ENCODE results near the gene SUCO. TPM values are rescaled to one million over a fixed set of nuclear protein-coding genes. Genes with fewer than 3 reads are reported as not detected.

Gene SUCO
- total RNA-seq, 2 donors from 2014 or later, result 25.4 to 30.6 TPM

DNA sequence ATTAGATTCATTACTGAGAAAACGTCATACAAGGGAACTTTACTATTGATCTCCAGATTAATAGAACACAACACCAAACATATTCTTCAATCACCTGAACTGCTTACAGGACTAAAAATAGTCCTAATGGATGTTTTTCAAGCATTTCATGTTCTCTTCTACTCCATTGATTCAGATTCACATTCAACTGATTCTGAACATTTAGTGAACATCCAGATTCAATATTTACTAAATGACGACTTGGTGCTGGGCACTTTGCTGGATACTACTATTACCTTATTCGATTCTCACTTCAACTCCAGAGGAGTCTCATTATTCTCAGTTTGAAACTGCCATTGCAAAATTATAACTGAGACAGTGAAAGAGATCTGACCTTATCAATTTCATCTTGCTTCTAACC is 18.8 kb upstream of the SUCO start:
- intact Hi-C loops (cut with DNase I), result no loop called here
- ATAC-seq, result no peak
- no peak for DNase-seq

DNA sequence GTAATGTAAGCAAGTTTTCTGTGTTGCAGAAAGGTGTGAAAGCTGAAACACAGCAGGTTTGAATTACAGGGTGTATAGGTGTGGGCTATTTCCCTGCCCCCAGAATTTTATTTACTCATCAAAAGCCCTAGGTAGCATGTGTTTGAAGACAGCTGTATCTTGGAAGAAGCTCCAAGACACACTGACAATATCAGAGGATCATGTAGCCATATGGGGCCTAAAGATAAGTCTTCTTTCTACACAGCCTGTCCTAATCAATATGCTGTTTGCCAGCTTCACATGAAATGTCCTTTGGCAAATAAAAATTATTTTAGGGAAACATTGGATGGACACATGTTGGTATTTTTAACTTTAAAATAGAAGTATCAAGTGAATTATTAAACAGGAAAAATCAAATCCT is 17.5 kb upstream of the SUCO start:
- intact Hi-C loops (cut with DNase I), result no loop called here
- no peak for ATAC-seq
- DNase-seq, result no peak

DNA sequence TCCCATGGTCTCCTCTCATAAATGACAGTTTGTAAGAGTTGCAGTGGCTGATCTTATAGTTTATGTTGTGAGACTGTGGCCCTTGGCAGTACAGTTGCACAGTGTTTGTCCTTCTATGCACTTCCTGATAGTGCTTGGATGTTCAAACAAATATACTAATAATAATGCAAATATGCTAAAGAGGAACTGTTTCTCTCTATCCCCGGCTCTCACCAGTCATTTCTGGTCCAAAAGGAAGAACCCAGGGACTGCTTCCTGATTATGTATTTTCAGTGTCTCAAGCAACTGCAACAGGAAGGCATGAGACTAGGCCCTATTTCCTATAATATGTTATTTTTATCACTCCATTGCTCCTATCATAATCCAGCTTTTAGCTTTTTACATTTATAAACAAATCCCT is 17.0 kb upstream of the SUCO start:
- no peak for ATAC-seq
- intact Hi-C loops (cut with DNase I), result no loop called here
- DNase-seq, result no peak

DNA sequence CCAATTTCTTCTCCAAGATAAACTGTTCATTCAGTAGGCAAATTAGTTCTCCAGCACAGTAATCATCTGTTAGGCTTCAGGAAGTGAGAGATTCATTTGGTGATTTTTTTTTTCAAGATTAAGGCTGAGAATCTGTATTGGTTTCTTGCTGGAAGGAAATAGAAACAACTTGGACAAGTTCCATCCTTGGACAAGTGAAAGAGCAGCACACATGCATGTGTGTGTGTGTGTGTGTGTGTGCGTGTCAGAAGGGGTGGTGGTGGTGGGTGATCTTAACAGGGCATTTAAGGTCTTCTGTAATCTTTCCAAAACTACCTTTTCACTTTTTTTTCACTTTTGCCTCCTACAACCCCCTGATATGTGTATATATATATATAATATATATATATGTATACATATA is 15.9 kb upstream of the SUCO start:
- ATAC-seq (no peak), DNase-seq (no peak)
- intact Hi-C loops (cut with DNase I), result no loop called here

DNA sequence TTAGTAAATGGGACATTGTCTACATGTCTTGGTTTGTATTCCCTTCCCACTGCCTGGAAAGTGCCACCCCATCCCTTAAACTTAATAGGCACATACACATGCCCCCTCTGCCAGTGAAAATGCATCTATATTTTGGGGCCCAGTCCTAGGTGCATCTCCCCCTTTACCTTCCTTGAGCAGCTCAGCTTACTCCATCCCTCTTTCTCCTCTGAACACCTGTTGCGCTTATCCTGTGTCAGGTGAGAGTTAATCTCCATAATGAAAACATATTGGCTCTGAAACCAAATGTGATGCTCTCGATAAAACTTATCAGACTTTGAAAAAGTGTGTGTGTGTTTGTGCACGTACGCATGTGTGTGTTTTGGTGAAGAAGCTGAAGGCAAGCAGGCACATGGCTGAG is 15.4 kb upstream of the SUCO start:
- DNase-seq, result no peak
- intact Hi-C loops (cut with DNase I), result no loop called here
- no peak for ATAC-seq

DNA sequence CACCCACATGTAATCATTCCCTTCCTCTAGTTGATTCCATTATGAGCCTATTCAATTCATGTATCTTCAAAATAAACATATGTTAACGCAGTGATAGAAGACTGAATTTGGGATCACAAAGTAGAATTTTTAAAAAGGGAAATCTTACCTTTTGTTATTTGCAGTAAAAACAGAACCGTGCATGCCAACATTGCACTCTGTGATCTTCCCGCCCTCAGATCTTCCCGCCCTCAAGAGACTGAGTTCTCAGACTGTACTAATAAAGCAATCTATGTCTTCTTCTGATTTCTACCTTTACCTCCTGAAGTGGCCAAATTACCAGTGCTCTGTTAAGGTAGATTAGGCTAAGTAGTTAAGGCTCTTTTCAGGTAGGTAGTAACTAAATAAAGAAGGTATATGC is 3.6 kb upstream of the SUCO start:
- DNase-seq (no peak), ATAC-seq (no peak)
- intact Hi-C loops (cut with DNase I), result no loop called here

DNA sequence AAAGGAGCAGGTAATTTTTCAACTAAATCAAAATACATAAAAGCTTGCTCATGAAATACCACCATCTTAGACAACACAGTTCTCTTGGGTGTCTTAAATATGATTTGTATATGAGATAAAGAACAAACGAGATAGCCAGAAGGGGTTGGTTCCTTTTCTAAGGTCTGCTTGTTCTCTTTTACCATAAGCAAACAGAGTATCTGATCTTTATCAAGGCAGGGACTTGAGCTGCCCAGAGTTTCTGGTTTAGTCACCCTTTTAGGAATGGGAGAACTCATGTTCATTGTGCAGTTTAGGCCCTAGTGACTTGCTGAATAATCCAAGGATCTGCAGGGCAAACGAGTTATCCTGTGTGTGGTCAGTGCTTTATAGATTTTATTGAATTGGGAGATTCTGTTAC is 3.0 kb upstream of the SUCO start:
- intact Hi-C loops (cut with DNase I), result no loop called here
- ATAC-seq, result no peak
- no peak for DNase-seq

DNA sequence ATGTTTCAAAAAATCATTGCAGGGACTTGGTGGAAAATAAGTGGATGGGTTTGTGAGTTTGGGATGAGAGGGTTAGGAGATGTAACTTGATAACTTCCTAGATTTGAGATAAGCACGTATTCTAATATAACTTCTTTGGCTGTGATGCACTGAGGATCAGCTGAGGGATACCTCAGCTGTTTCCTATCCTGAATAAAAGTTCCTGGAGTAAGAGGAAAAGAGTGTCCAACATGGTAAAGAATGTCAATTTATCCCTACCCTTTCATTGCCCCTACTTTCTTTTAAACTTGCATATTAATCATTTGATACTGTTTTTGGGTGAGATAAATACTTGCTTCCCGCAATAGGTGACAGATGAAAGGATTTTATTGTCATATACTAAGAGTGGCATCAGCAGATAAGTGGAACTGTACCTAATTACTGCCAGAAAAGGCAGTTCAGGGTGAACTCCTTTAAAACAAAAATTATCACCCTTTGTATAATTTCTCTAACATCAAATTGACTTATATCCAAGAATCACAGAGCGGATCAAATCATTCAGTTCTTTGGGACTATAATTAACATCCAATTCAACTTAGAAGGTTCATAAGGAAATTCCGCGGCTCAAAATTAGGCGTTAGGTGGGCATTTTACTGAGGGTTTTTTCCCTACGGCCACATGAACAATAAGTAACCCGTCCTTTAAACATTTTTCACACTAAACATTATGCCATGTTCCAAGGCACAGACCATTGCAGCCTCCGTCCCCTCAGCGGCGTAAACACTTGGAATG is 1.4 kb upstream of the SUCO start:
- DNase-seq (no peak), ATAC-seq (no peak)
- intact Hi-C loops (cut with DNase I), result loop anchor here in 1 of 2 donors (2.0 kb wide), 1 partner anchor 79 kb away; no protein-coding TSS in a partner anchor

DNA sequence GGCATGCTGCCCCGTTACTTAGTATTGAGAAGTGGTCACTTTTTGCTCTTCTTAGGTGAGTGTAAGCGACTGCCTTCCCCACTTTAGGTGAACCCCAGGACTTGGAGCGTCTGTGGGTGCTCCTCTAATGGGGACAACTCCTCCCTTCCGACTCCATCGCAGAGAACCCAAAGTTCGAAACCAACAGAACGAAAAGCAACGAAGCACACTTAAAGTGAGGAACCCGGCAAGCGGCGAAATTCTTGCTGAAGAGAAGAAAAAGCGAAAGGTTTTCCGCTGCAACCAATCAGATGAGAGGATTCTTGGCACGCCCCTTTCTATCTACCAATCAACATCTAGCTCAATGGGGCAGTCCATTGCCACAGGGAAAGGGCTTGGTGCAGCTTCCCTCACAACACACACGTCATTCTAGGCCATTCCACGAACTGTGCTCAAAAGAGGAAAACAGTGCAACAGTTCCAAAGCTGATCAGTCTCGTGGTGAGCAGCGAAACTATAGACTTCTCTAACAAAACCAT is 709 bp upstream of the SUCO start:
- ATAC-seq (peak; percentile 86 to 90), DNase-seq (peak; percentile 88)
- intact Hi-C loops (cut with DNase I), result loop anchor here in 1 of 2 donors (2.0 kb wide), 1 partner anchor 79 kb away; no protein-coding TSS in a partner anchor

DNA sequence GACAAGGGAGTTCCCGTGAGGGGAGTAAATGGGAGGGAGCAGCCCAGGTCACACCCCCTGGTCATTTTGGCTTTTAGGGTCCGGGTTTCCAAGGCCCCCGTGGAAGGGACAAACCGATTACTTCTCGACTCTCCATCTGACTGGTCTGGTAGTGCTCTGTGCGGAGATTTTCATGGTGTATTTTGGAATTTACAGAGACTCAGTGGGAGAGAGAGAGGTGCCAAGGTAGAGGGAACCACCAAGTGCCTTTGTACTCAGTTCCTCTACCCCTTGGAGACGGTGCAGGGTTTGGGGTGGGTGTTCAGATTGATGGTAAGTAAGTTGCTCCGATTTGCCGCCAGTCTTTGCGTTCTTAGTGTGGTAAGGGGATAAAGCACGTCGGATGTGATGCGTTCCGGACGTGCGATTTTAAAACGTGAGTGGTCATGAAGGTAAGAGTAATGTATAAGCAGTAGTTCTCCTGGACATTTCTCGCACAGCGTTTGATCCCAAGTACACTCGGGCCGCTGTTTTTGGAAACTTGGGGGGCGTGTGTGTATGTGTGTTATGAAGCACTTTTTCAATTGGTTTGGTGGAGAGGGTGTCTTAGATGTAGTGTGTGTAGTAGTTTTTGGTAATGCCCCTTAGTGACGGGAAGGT is 682 bp downstream of the SUCO start:
- intact Hi-C loops (cut with DNase I), result loop anchor here in 1 of 2 donors (2.0 kb wide), 1 partner anchor 81 kb away; no protein-coding TSS in a partner anchor
- ATAC-seq, result peak; percentile 1 to 6
- peak; percentile 23 for DNase-seq

DNA sequence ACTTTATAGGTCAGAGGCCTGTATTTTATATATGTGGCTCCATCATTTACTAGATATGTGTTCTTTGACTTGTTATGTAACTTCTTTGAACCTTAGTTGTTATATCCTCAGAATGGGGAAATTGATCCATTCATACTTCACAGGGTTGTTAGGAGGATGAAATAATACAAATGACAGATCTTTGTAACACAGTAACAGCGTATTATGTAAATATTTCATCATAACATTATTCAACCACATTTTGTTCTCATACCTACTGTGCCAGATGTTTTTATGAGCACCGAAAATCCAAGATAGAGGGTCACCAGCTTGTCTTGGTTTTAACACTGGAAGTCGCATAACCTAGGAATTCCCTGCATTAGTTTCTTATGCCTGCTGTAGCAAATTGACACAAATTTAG is 3.3 kb downstream of the SUCO start:
- intact Hi-C loops (cut with DNase I), result no loop called here
- no peak for ATAC-seq

DNA sequence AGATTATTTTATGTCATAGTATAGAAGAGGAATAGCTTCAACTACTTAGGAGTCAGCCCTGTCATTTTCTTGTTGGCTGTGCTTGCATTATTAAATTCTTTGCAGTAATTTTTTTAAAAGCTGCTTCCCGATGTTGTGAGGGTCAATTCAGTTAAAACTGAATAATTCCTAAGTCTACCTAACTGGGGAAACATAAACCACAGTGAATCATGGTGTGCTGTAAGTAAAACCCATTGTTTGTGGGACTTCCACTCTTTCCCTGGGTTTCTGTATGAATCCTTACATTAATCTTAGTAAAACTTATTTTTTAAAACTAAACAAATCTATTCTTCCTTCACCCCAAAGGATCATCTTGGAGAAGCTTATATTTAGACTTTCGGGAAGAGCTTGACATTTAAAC is 4.4 kb downstream of the SUCO start:
- DNase-seq, result no peak
- intact Hi-C loops (cut with DNase I), result no loop called here
- ATAC-seq, result no peak

More for the DNA sequence above, 3.3 kb downstream of the SUCO start:
- DNase-seq, result no peak

DNA sequence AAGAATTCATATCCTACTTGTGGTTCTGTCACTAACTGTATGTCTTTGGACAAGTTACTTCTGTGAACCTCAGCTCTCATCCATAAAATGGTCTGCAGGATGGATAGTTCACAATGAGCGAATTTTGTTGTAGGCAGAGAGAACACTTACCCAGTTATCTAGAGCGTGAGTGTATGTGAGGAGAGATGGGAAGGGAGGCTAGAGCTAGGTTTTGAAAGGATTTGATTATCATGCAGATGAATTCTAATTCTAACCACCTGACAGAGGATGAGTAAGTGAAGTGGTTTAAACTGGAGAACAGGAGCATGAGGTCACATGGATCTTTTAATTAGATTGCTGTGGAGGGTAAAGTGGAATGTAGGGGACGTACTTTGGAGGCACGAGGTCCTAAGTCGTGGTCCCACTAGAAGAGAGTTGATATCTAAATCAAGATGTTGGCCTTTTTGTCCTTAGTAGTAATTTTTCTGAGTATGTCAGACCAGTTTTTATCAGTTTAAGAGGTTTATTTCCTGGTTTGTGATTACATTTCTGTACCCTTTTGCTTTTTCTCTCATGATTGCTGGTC is 5.0 kb downstream of the SUCO start:
- ATAC-seq (no peak), DNase-seq (no peak)
- intact Hi-C loops (cut with DNase I), result no loop called here

DNA sequence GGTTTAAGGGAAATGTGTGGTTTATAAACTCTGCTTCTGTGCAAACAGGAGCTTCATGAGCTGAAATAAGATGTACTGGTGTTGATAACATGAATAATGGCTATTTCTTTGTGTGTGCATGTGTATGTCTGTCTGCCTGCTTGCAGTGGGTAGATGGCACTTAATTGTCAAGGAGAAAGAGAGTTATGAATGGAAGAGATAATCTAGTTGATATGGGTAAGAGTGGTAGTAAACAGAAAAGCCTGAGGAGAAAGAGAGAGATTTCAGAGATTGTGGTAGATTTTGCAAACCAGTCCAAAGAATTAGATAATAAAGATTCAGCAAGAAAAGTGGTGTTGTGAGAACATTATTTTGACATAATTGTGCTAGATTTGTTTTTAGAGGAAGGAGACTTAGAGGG is 7.7 kb downstream of the SUCO start:
- ATAC-seq (no peak), DNase-seq (no peak)
- intact Hi-C loops (cut with DNase I), result no loop called here

DNA sequence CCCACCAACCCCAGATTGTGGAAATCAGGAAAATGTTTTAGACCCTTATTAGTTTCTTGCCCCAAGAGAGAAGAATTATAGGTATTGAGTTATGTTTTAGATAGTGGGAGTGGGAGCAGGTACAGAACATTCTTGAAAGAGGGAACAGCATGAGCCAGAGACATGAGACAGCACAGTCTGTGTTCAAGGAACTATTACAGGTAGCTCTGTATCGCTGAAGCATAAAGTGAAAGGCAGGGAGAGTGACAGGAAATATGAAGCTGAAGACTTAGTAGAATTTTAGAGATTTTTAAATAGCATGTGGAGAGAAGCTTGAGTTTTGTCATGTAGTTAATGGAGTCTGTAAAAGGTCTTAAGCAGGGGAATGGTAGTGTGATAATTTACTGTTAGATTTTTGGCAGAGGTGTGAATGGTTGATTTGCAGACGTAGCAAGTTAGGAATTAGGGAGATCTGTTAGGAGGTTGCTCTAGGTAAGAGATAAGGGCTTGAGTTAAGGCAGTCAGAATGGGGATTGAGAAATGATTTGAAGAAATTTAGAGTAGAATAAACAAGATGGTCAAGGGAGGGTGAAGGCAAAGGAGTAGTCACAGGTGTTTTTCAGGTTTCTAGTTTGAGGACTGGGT is 11.6 kb downstream of the SUCO start:
- intact Hi-C loops (cut with DNase I), result no loop called here
- no peak for DNase-seq

DNA sequence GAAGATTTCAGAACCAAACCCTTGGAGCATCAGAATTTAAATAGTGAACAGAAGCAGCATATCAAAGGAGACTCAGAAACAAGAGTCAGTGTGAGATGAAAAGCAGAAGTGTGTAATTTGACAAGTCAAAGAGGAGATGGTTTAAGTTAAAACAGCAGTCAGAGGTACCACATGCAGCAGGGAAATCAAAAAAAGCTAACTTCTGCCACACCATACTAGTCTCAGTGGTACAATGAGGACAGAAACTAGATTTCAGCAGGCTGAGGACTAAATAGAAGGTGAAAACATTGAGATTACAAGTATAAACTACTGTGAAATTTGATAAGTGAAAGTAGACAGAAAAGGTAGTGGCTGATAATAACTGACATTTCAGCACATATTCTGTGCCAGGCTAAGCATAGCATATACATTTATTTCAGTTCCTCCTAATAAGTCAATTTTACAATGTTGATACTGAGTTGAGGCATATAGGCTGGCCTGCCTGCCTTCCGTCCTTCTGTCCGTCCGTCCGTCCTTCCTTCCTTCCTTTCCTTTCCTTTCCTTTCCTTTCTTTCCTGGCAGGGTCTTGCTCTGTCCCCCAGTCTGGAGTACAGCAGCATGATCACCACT is 12.6 kb downstream of the SUCO start:
- ATAC-seq, result no peak
- intact Hi-C loops (cut with DNase I), result no loop called here
- no peak for DNase-seq

More for the DNA sequence above, 11.6 kb downstream of the SUCO start:
- ATAC-seq, result peak in 1 of 2 donors; percentile 84

DNA sequence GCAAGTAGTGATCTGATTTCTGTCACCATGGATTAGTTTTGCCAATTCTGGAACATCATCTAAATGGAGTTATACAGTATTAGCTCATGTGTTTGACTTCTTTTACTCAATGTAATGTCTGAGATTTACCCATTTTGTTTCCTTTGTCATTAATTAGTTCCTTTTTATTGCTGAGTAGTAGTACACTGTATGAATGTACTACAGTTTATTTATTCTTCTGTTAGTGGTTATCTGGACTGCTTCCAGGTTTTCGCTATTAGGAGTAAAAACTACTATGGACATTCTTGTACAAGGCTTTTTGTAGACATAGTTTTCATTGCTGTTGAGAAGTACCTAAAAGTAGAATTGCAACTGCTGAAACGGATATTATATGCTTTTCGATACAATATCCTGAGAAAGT is 14.1 kb downstream of the SUCO start:
- intact Hi-C loops (cut with DNase I), result no loop called here
- no peak for ATAC-seq
- no peak for DNase-seq

DNA sequence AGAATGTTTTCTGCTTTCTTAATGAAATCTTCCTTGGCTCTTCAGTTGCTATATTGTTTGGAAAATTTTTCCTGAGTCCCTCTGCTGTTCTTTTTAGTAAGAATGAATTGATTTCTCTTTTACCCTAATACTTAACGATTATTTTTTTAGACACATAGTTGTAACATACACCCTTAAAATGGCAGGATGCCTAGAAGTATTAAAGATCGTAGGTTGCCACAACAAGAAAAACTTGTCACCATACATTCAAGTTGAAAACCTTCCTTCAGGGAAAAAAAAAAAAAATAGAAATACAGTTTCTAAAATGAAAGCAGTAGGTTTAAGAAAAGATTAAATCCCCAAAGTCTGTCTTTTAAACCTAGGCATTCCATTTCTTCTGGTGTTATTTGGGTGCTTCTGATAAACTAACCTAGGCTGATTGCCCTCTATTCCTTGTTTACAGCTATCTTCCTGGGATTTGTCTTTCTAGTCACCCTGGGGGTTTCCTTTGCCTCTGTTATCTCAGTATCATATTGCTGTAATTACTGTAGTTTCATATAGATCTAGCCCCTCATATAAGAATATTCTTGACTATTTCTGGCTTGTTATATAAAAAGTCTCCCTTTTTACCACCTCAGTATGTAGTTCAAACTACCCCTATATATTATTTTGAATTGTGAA is 16.8 kb downstream of the SUCO start:
- intact Hi-C loops (cut with DNase I), result no loop called here
- no peak for ATAC-seq
- no peak for DNase-seq

DNA sequence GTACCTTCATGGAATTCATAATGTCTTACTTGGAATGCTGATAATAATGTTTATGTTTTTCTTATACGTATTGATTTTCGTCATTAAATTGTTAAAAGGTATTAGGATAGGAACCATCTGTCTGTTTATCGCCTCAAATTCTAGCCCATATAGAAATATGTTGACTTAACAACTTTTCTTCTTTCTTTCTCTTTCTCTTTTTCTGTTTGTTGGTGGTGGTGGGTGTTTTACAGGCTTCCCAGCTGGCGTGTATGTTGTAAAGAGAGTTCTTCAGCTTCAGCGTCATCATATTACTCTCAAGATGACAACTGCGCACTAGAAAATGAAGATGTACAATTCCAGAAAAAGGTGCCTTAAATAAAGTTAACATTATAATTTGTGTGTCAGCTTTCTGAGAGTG is 18.3 kb downstream of the SUCO start:
- intact Hi-C loops (cut with DNase I), result no loop called here
- no peak for DNase-seq
- no peak for ATAC-seq
